Heart left ventricle (tissue), 16 donors: ENCODE results near the gene PLCH1. TPM values are rescaled to one million over a fixed set of nuclear protein-coding genes. Genes with fewer than 3 reads are reported as not detected.

Experiments used
- ATAC-seq, 4 donors: fragments of 200-7000 bp; cut with Tn5 transposase; one replicate each; pipeline ENCODE4 v1.9.1; 2020 to 2022; ENCODE audit warnings: moderate library complexity in 4 of 4, mild to moderate bottlenecking in 3 of 4, moderate number of reproducible peaks in 1 of 4
- DNase-seq, 5 donors: peaks; one replicate each; pipeline ENCODE4 v3.0.0-alpha.2; 2020
- H3K27ac ChIP-seq, 12 donors: fragments of 200-600 bp; sonication (generic) in 4 of 12; one replicate each; pipeline versions ENCODE4 v1.5.0 to v1.8.0; 2016 to 2022; ENCODE audit warnings: mild to moderate bottlenecking in 2 of 12
- H3K27me3 ChIP-seq, 9 donors: fragments of 200-600 bp; sonication (generic) in 2 of 9; one replicate each; pipeline versions ENCODE4 v1.5.1 to v1.8.0; 2016 to 2022; ENCODE audit warnings: mild to moderate bottlenecking in 3 of 9
- H3K36me3 ChIP-seq, 9 donors: fragments of 200-600 bp; sonication (generic) in 2 of 9; one replicate each; pipeline versions ENCODE4 v1.5.0 to v1.8.0; 2018 to 2022; ENCODE audit warnings: mild to moderate bottlenecking in 2 of 9
- H3K4me1 ChIP-seq, 12 donors: fragments of 200-600 bp; sonication (generic) in 4 of 12; one replicate each; pipeline versions ENCODE4 v1.5.0 to v1.8.0; 2016 to 2022; ENCODE audit warnings: mild to moderate bottlenecking in 3 of 12
- H3K4me3 ChIP-seq, 12 donors: fragments of 200-600 bp; sonication (generic) in 4 of 12; one replicate each; pipeline versions ENCODE4 v1.5.0 to v1.8.0; 2017 to 2022; ENCODE audit warnings: mild to moderate bottlenecking in 9 of 12, moderate library complexity in 4 of 12
- H3K9me3 ChIP-seq, 12 donors: fragments of 200-600 bp; sonication (generic) in 4 of 12; one replicate each; pipeline versions ENCODE4 v1.5.0 to v1.8.0; 2016 to 2022; ENCODE audit warnings: mild to moderate bottlenecking in 1 of 12
- POLR2A ChIP-seq, 2 donors: fragments of 450-650 bp; IDR thresholded peaks; one replicate each; pipeline ENCODE4 v1.6.1; 2017; ENCODE audit warnings: antibody characterized with exemption in 2 of 2, mild to moderate bottlenecking in 2 of 2, moderate library complexity in 2 of 2
- WGBS, 4 donors: extraction: QIAGEN DNeasy Blood & Tissue Kit in 2 of 4; methylation state at CpG; one replicate each; pipeline versions ENCODE4 v1.1.5 to v1.1.7; 2013 to 2018; 5-methylcytosine and 5-hydroxymethylcytosine counted together
- intact Hi-C, 10 donors: fragments of 100-400 bp; cut with DNase I; formaldehyde crosslinking; loops; one replicate each; pipeline versions ENCODE4 v1.11.1 to v1.14.2; 2022
- polyA plus RNA-seq, 2 donors: library from polyadenylated mRNA; stranded (reverse); fragments of 200-250 nt; gene quantifications; one replicate each; pipeline ENCODE4 v1.2.3, GENCODE V29; 2013
- total RNA-seq, 9 donors: library from RNA; depleted of rRNA in 2 of 9; stranded (reverse); fragments of >200 nt in 2 of 9; fragmentation: NEBNext Ultra II Directional in 3 of 9; extraction: Animal tissue kit (Norgen Biotek cat#: 25700) in 3 of 9; gene quantifications; one replicate each; pipeline versions ENCODE4 v1.1.0 to v1.2.4, GENCODE V29; 2016 to 2023
- TF ChIP-seq, protein P1 (sequence below), 12 donors: fragments of 200-600 bp; sonication (generic) in 4 of 12; IDR thresholded peaks; one replicate each; pipeline versions ENCODE4 v1.5.0 to v1.8.0; 2018 to 2022; ENCODE audit warnings: antibody characterized with exemption in 12 of 12, mild to moderate bottlenecking in 5 of 12
- donor health status: ischemic (EF 13 %, LVEDD 7.1; RV severe dilation, severe dysfunction).
- donor health status: healthy with polysubstance abuse.
- donor health status: DM: no; HTN: yes; CAD: no.
- donor health status: DM: no; HTN: no; CAD: no.
- donor health status: ischemic (EF 25% LVEDD 6.9; RV normal size, moderate dysfunction).
- donor health status: ischemic (EF 25% LVEDD 5.7; RV mildly dilated, moderate dysfunction).
- donor health status: healthy.
- donor health status: DM: yes; HTN: yes; CAD: no.
- donor health status: ischemic (EF 35%, LVEDD 5.7; RV mildly dilated, moderate dysfunction).
- donor health status: nonischemic (EF 11% LVEDD 7.7; RV severe dilation, severe dysfunction).
- donor health status: DM: yes; HTN: yes; CAD: no.
- donor health status: PGD.
- donor health status: ischemic (EF 29% LVEDD 5.4; RV normal size, mild dysfunction).
- donor health status: nonischemic (EF 23%, LVEDD 6.1; RV moderate dilation, normal function).

PLCH1 gene
- total and polyA plus RNA-seq, 11 donors, result 0.07 to 2.7 (median 0.23) TPM

DNA sequence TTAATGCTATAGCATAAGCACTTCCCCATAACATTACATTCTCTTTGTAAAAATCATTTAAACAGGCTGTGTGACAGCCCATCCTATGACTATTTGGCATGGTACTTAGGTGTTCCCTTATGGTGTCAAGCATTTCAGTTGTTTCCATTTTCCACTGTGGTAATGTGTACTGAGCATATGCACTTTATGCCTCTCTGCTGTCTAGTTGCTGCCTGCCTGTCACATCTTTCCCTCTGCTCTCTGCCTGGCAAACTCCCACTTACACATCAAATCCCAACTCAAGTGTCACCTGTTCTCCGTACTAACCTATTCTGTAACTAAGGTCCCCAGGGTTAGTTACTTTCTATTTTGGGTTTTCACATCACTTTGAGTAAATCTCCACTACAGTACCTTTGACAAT lies 367.0 kb downstream of the PLCH1 start:
- Histone ChIP-seq H3K36me3 (no peaks in the 10 kb centered on the region), H3K27me3 (no peaks in the 10 kb centered on the region), H3K4me3 (no peak overlapping the region), H3K9me3 (no peaks in the 10 kb centered on the region), H3K4me1 (peaks cover 0 to 5% (median 0%) of the 10 kb centered on the region in 12 donors), H3K27ac (no peak overlapping the region)
- intact Hi-C loops, result no loop called here
- DNase-seq (no peak), ATAC-seq (no peak)
- TF ChIP-seq, protein P1, sequence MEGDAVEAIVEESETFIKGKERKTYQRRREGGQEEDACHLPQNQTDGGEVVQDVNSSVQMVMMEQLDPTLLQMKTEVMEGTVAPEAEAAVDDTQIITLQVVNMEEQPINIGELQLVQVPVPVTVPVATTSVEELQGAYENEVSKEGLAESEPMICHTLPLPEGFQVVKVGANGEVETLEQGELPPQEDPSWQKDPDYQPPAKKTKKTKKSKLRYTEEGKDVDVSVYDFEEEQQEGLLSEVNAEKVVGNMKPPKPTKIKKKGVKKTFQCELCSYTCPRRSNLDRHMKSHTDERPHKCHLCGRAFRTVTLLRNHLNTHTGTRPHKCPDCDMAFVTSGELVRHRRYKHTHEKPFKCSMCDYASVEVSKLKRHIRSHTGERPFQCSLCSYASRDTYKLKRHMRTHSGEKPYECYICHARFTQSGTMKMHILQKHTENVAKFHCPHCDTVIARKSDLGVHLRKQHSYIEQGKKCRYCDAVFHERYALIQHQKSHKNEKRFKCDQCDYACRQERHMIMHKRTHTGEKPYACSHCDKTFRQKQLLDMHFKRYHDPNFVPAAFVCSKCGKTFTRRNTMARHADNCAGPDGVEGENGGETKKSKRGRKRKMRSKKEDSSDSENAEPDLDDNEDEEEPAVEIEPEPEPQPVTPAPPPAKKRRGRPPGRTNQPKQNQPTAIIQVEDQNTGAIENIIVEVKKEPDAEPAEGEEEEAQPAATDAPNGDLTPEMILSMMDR (IDR thresholded peaks at IDR 0.05), result no peak
- TF ChIP-seq POLR2A (IDR thresholded peaks at IDR 0.05), result no peak
- 65 to 78% (median 70%) methylated on average over 1 of the region's 1 CpG for WGBS, 4 donors

DNA sequence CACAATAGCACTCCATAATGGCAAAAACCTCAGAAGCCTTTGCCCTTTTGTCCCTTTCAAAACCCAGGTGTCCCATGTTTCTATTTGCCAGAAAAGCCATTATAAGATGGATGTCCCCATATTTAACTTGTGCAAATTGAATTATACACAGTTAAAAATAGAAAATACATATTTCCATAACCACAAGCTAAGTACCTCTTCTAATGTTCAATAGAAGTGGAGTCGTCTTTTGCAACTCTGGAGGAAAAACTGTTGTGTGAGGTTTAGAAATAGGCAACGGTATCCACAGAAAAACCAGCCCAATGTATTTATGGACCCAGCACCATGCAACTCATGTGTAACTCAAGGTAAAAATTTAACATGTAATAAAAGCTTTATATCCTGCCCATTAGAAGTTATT lies 367.8 kb downstream of the PLCH1 start:
- DNase-seq (no peak), ATAC-seq (no peak)
- 82 to 86% (median 86%) methylated on average over 2 of the region's 2 CpGs for WGBS, 4 donors
- Histone ChIP-seq H3K4me3 (no peak overlapping the region), H3K27ac (no peak overlapping the region), H3K36me3 (no peaks in the 10 kb centered on the region), H3K27me3 (no peaks in the 10 kb centered on the region), H3K4me1 (peaks cover 0 to 12% (median 2%) of the 10 kb centered on the region in 12 donors), H3K9me3 (no peaks in the 10 kb centered on the region)
- intact Hi-C loops, result no loop called here
- TF ChIP-seq, protein P1 (IDR thresholded peaks at IDR 0.05), result no peak
- no peak for TF ChIP-seq POLR2A (IDR thresholded peaks at IDR 0.05)

DNA sequence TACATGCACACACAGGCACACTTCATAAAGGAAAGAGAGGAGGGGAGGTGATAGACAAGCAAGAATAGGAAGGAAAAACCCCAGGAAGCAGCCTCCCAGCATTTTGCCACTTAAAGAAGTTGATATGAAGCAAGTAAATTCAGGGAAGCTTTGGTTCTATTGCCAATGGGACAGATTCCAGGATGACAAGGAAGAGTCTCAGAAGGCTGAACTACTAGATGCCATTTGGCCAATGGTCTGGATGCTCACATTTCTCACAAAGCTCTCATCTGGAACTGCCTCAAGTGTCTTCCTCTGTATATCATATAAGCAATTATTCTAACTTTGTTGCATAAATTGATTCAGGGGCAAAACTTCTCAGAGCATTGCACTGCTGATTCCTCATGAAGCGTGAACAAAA lies 372.6 kb downstream of the PLCH1 start:
- Histone ChIP-seq H3K27ac (no peak overlapping the region), H3K4me3 (no peak overlapping the region), H3K27me3 (no peaks in the 10 kb centered on the region), H3K36me3 (no peaks in the 10 kb centered on the region), H3K9me3 (no peaks in the 10 kb centered on the region), H3K4me1 (peaks cover 0 to 49% (median 20%) of the 10 kb centered on the region in 12 donors)
- intact Hi-C loops, result no loop called here
- no peak for TF ChIP-seq POLR2A (IDR thresholded peaks at IDR 0.05)
- TF ChIP-seq, protein P1 (IDR thresholded peaks at IDR 0.05), result no peak
- DNase-seq, result no peak
- WGBS, 4 donors, result 80 to 92% (median 89%) methylated on average over 1 of the region's 1 CpG
- ATAC-seq, result no peak

DNA sequence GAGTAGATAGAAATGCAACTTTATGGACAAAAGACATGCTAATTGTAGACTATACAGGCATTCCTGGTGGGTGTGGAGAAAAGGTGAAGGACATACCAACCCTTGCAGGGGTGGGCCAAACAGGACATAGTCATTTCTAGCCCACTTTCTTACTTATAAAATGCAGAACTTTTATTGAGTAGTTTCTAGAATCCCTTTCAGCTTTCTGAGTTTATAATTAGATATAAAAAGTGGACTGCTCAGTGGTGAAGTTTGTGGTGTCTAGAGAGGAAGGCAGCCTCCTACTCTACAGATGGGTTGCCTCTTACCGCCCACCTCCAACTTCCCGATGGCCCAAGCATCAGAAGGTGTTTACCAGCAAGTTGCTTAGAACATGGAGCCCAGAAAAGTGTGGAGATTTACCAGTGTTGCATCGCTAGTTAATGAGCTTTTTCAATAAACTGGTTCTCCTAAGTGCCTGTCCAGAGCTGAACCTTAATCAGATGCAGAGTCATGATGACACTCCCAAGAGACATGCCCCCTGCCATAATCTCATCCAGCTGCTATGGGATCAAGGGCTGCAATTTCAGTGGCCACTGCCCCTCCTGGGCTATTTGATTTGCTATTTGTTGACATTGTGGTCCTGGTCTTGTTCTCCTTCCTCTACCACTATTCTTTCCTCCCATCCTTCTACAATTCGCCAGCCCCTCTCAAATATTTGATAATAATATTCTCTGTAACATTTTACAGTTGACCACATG lies 373.9 kb downstream of the PLCH1 start:
- Histone ChIP-seq H3K9me3 (peaks cover 0 to 7% (median 0%) of the 10 kb centered on the region in 12 donors), H3K4me1 (peaks cover 0 to 54% (median 20%) of the 10 kb centered on the region in 12 donors), H3K4me3 (no peak overlapping the region), H3K36me3 (no peaks in the 10 kb centered on the region), H3K27ac (peak overlapping the region in 8 of 12 donors; percentile 7 to 58 (median 42)), H3K27me3 (no peaks in the 10 kb centered on the region)
- intact Hi-C loops, result no loop called here
- 75 to 85% (median 83%) methylated on average over 4 of the region's 4 CpGs for WGBS, 4 donors
- TF ChIP-seq, protein P1 (IDR thresholded peaks at IDR 0.05), result no peak
- TF ChIP-seq POLR2A (IDR thresholded peaks at IDR 0.05), result no peak
- no peak for DNase-seq
- ATAC-seq, result no peak
